Measurements from ENCODE around the gene CACNA1C. TPM values are rescaled to one million over a fixed set of nuclear protein-coding genes. Genes with fewer than 3 reads are reported as not detected.

CACNA1C gene
- total and polyA plus RNA-seq, 2 donors (not counting 1 experiment from before 2014, with no cell fraction given), result 0.01 to 0.02 TPM

GRCh38 chr12:2070440-2071045 lies 17.8 kb downstream of the CACNA1C start:
- no peak overlapping the region for H3K4me2 ChIP-seq (replicated peaks; ENCODE audit: low read depth, low read length, poor library complexity, severe bottlenecking)
- no peak overlapping the region for H3K4me3 Mint-ChIP-seq
- no peak overlapping the region for H2AFZ ChIP-seq (ENCODE audit: insufficient read depth, low read depth, low read length, poor library complexity, severe bottlenecking)
- no peaks in the 10 kb centered on the region for H3K4me1 Mint-ChIP-seq
- no peak for DNase-seq
- ChIA-PET POLR2A (no interaction called here), CTCF (no interaction called here)
- H3K4me1 ChIP-seq (ENCODE audit: control insufficient read depth in 2 of 2, insufficient read depth in 2 of 2, low read length in 2 of 2), result no peaks in the 10 kb centered on the region
- intact Hi-C loops (cut with micrococcal nuclease), result no loop called here
- H3K79me2 ChIP-seq (ENCODE audit: control insufficient read depth, insufficient read depth, low read length), result no peaks in the 10 kb centered on the region
- H3K27ac ChIP-seq (ENCODE audit: low read length in 2 of 2), result no peak overlapping the region
- no peak overlapping the region for H3K9ac ChIP-seq (ENCODE audit: low read length)
- ATAC-seq (ENCODE audit: low read depth), result no peak
- H4K20me1 ChIP-seq (ENCODE audit: control insufficient read depth, insufficient read depth, low read length, poor library complexity, severe bottlenecking), result no peaks in the 10 kb centered on the region
- H3K27me3 Mint-ChIP-seq, result peaks cover 34% of the 10 kb centered on the region
- TF ChIP-seq CTCF (IDR thresholded peaks at IDR 0.05), result no peak
- no peak for TF ChIP-seq EZH2 (IDR thresholded peaks at IDR 0.05; ENCODE audit: borderline replicate concordance, insufficient read depth, low read depth, low read length, poor library complexity, severe bottlenecking)
- peaks cover 1 to 26% (median 11%) of the 10 kb centered on the region in 3 donors for H3K9me3 ChIP-seq (ENCODE audit: control extremely low read depth in 1 of 3, control insufficient read depth in 2 of 3, insufficient read depth in 1 of 3, low read length in 2 of 3)
- no peak overlapping the region for H3K27ac Mint-ChIP-seq
- no CpG with 5 or more reads among the region's 2 CpGs for WGBS (ENCODE audit: insufficient coverage)
- no peaks in the 10 kb centered on the region for H3K36me3 ChIP-seq (replicated peaks in 1 of 2; ENCODE audit: control extremely low read depth in 1 of 2, control insufficient read depth in 1 of 2, extremely low read depth in 1 of 2, insufficient read depth in 2 of 2, low read length in 1 of 2)
- peaks cover 16% of the 10 kb centered on the region for H3K9me3 Mint-ChIP-seq (ENCODE audit: insufficient read depth)
- no peak overlapping the region for H3K4me3 ChIP-seq (ENCODE audit: control extremely low read depth in 1 of 5, extremely low read depth in 1 of 5, insufficient read depth in 1 of 5, low read depth in 2 of 5, low read length in 4 of 5)
- peaks cover 0 to 13% (median 0%) of the 10 kb centered on the region in 4 experiments for H3K27me3 ChIP-seq (replicated peaks in 1 of 4; ENCODE audit: control extremely low read depth in 1 of 4, control insufficient read depth in 3 of 4, insufficient read depth in 4 of 4, low read length in 3 of 4)

- POLR2A ChIA-PET, result no interaction called here
- no peak for DNase-seq
- H3K9me3 Mint-ChIP-seq (ENCODE audit: insufficient read depth), result peaks cover 11% of the 10 kb centered on the region
- H3K4me2 ChIP-seq (replicated peaks; ENCODE audit: low read depth, low read length, poor library complexity, severe bottlenecking), result no peak overlapping the region
- intact Hi-C loops (cut with micrococcal nuclease), result no loop called here
- H3K27me3 ChIP-seq (replicated peaks in 1 of 4; ENCODE audit: control extremely low read depth in 1 of 4, control insufficient read depth in 3 of 4, insufficient read depth in 4 of 4, low read length in 3 of 4), result no peaks in the 10 kb centered on the region
- H3K27ac ChIP-seq (ENCODE audit: low read length in 2 of 2), result no peak overlapping the region
- no peaks in the 10 kb centered on the region for H3K79me2 ChIP-seq (ENCODE audit: control insufficient read depth, insufficient read depth, low read length)
- H3K9me3 ChIP-seq (ENCODE audit: control extremely low read depth in 1 of 3, control insufficient read depth in 2 of 3, insufficient read depth in 1 of 3, low read length in 2 of 3), result peaks cover 0 to 14% (median 8%) of the 10 kb centered on the region in 3 donors
- H4K20me1 ChIP-seq (ENCODE audit: control insufficient read depth, insufficient read depth, low read length, poor library complexity, severe bottlenecking), result no peaks in the 10 kb centered on the region
- no peaks in the 10 kb centered on the region for H3K4me1 Mint-ChIP-seq
- no peak overlapping the region for H3K4me3 ChIP-seq (ENCODE audit: control extremely low read depth in 1 of 5, extremely low read depth in 1 of 5, insufficient read depth in 1 of 5, low read depth in 2 of 5, low read length in 4 of 5)
- no peak overlapping the region for H3K27ac Mint-ChIP-seq
- no peak for TF ChIP-seq CTCF (IDR thresholded peaks at IDR 0.05)
- no peak for TF ChIP-seq EZH2 (IDR thresholded peaks at IDR 0.05; ENCODE audit: borderline replicate concordance, insufficient read depth, low read depth, low read length, poor library complexity, severe bottlenecking)
- H3K4me1 ChIP-seq (ENCODE audit: control insufficient read depth in 2 of 2, insufficient read depth in 2 of 2, low read length in 2 of 2), result no peaks in the 10 kb centered on the region
- H3K9ac ChIP-seq (ENCODE audit: low read length), result no peak overlapping the region
- no peaks in the 10 kb centered on the region for H3K36me3 ChIP-seq (replicated peaks in 1 of 2; ENCODE audit: control extremely low read depth in 1 of 2, control insufficient read depth in 1 of 2, extremely low read depth in 1 of 2, insufficient read depth in 2 of 2, low read length in 1 of 2)
- peaks cover 13% of the 10 kb centered on the region for H3K27me3 Mint-ChIP-seq
- no CpG with 5 or more reads among the region's 4 CpGs for WGBS (ENCODE audit: insufficient coverage)
- no peak overlapping the region for H3K4me3 Mint-ChIP-seq
- CTCF ChIA-PET, result interaction anchor here (0.8 kb wide), 1 partner anchor 14 kb away, joined by 3 read pairs; no protein-coding TSS in a partner anchor
- H2AFZ ChIP-seq (ENCODE audit: insufficient read depth, low read depth, low read length, poor library complexity, severe bottlenecking), result no peak overlapping the region
- ATAC-seq (ENCODE audit: low read depth), result no peak
Observed at GRCh38 chr12:2074792-2075191, 22.0 kb downstream of the CACNA1C start.

All from B cell (primary cell).